Measurements from ENCODE around the gene RABGAP1L. TPM values are rescaled to one million over a fixed set of nuclear protein-coding genes. Genes with fewer than 3 reads are reported as not detected.

Gene RABGAP1L
- total and polyA plus RNA-seq, 2 donors (not counting 3 experiments of a cell fraction or from before 2014, with no cell fraction given): 6.4 to 22.2 TPM

DNA sequence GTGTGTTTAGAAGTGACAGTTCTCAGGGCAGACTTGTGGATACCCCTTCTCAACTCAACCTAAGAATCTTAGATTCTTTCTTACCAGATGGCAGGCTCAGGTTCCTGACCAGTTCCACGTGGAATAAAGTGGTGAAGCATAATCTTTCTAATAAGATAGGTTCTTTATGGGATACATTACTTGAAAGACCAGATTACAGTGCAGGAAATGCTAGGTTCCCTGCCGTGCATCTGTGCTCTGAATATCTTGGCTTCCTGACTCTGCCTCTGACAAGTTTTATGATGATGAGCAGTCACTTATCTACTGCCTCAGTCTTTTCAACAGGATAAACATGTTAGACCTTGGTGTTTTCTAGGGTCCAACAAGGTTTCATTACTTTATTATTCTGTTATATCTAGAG is 632.5 kb downstream of the RABGAP1L start:
- no peak overlapping the region for H3K27ac ChIP-seq (ENCODE audit: insufficient read depth, low read depth, low read length)
- H3K4me3 ChIP-seq (replicated peaks in 1 of 3; ENCODE audit: insufficient read depth in 1 of 3, low read depth in 1 of 3, low read length in 3 of 3): no peak overlapping the region
- H4K20me1 ChIP-seq (replicated peaks; ENCODE audit: control insufficient read depth, extremely low read depth, insufficient read depth, low read length): no peaks in the 10 kb centered on the region
- no peak overlapping the region for H3K9ac ChIP-seq (replicated peaks; ENCODE audit: extremely low read depth, insufficient read depth, low read length)
- BruUV-seq (replicated peaks): no TSS peak
- no peaks in the 10 kb centered on the region for H3K27me3 ChIP-seq (ENCODE audit: control insufficient read depth in 2 of 2, insufficient read depth in 2 of 2, low read length in 2 of 2)
- TF ChIP-seq EZH2 (IDR thresholded peaks at IDR 0.05; ENCODE audit: borderline replicate concordance, low read depth, low read length, severe bottlenecking): no peak
- TF ChIP-seq POLR2A (IDR thresholded peaks at IDR 0.05; ENCODE audit: low read depth, low read length): no peak
- no peak for TF ChIP-seq MYC (IDR thresholded peaks at IDR 0.05; ENCODE audit: low read depth, low read length)
- TF ChIP-seq FOS (IDR thresholded peaks at IDR 0.05; ENCODE audit: borderline replicate concordance, insufficient read depth, low read length): no peak
- TF ChIP-seq JUN (IDR thresholded peaks at IDR 0.05; ENCODE audit: borderline replicate concordance, insufficient read depth, insufficient read length, low read depth): no peak
- H3K9me3 ChIP-seq (replicated peaks; ENCODE audit: control insufficient read depth, insufficient read depth, low read length): no peaks in the 10 kb centered on the region
- no peak overlapping the region for H2AFZ ChIP-seq (ENCODE audit: low read depth, low read length)
- FAIRE-seq: no peak
- no peak overlapping the region for H3K4me2 ChIP-seq (ENCODE audit: insufficient read depth, low read length)
- no peaks in the 10 kb centered on the region for H3K9me1 ChIP-seq (replicated peaks; ENCODE audit: control insufficient read depth, extremely low read depth, insufficient read depth, low read length)
- CTCF ChIA-PET: interaction anchor here (1.6 kb wide), 1 partner anchor 191 kb away, joined by 4 read pairs; no protein-coding TSS in a partner anchor
- POLR2A ChIA-PET: no interaction called here
- intact Hi-C loops (cut with micrococcal nuclease) (no loop called here), dilution Hi-C loops (cut with MboI; ENCODE audit: extremely low pct_ligation_motif_present, low sequenced_read_pairs) (no loop called here)
- H3K36me3 ChIP-seq (ENCODE audit: control insufficient read depth in 2 of 2, extremely low read depth in 1 of 2, insufficient read depth in 2 of 2, low read length in 2 of 2): no peaks in the 10 kb centered on the region
- H3K79me2 ChIP-seq (ENCODE audit: control insufficient read depth, insufficient read depth, low read length): no peaks in the 10 kb centered on the region
- DNase-seq (ENCODE audit: low read depth, low spot score): no peak
- no peaks in the 10 kb centered on the region for H3K4me1 ChIP-seq (ENCODE audit: control insufficient read depth, extremely low read depth, insufficient read depth, low read length)

DNA sequence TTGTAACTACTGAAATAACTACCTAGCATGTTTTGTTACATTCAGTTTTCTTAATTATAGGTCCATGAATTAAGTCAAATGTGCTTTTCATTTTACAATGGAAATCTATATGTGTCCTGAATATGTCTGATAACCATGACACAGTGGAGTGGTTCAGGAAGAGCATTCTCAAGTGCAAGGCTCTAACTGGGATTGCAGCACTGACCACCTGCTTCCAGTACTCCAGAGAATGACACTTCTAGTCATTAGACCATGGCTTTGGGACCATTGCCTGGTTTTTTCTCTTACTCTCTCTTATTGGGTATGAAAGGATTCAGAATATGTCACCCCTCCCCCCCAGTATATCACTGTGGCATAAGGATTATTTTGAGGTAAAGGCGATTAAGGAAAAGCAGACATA is 635.5 kb downstream of the RABGAP1L start:
- Histone ChIP-seq H3K9me1 (replicated peaks; ENCODE audit: control insufficient read depth, extremely low read depth, insufficient read depth, low read length) (no peaks in the 10 kb centered on the region), H3K4me2 (ENCODE audit: insufficient read depth, low read length) (no peak overlapping the region), H3K4me1 (ENCODE audit: control insufficient read depth, extremely low read depth, insufficient read depth, low read length) (peaks cover 3% of the 10 kb centered on the region), H3K9me3 (replicated peaks; ENCODE audit: control insufficient read depth, insufficient read depth, low read length) (no peaks in the 10 kb centered on the region), H3K27me3 (ENCODE audit: control insufficient read depth in 2 of 2, insufficient read depth in 2 of 2, low read length in 2 of 2) (no peaks in the 10 kb centered on the region), H3K9ac (replicated peaks; ENCODE audit: extremely low read depth, insufficient read depth, low read length) (no peak overlapping the region), H4K20me1 (replicated peaks; ENCODE audit: control insufficient read depth, extremely low read depth, insufficient read depth, low read length) (no peaks in the 10 kb centered on the region), H3K36me3 (ENCODE audit: control insufficient read depth in 2 of 2, extremely low read depth in 1 of 2, insufficient read depth in 2 of 2, low read length in 2 of 2) (no peaks in the 10 kb centered on the region), H3K79me2 (ENCODE audit: control insufficient read depth, insufficient read depth, low read length) (no peaks in the 10 kb centered on the region), H3K27ac (ENCODE audit: insufficient read depth, low read depth, low read length) (no peak overlapping the region), H3K4me3 (replicated peaks in 1 of 3; ENCODE audit: insufficient read depth in 1 of 3, low read depth in 1 of 3, low read length in 3 of 3) (no peak overlapping the region), H2AFZ (ENCODE audit: low read depth, low read length) (no peak overlapping the region)
- TF ChIP-seq EZH2 (IDR thresholded peaks at IDR 0.05; ENCODE audit: borderline replicate concordance, low read depth, low read length, severe bottlenecking) (no peak), GATA2 (IDR thresholded peaks at IDR 0.05; ENCODE audit: insufficient read depth, insufficient read length, low read depth, low read length) (no peak), JUN (IDR thresholded peaks at IDR 0.05; ENCODE audit: borderline replicate concordance, insufficient read depth, insufficient read length, low read depth) (no peak)
- TF ChIP-seq, protein P1, sequence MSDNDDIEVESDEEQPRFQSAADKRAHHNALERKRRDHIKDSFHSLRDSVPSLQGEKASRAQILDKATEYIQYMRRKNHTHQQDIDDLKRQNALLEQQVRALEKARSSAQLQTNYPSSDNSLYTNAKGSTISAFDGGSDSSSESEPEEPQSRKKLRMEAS (IDR thresholded peaks at IDR 0.05; ENCODE audit: insufficient read depth, insufficient read length): no peak
- intact Hi-C loops (cut with micrococcal nuclease) (no loop called here), dilution Hi-C loops (cut with MboI; ENCODE audit: extremely low pct_ligation_motif_present, low sequenced_read_pairs) (no loop called here)
- DNase-seq (ENCODE audit: low read depth, low spot score): no peak
- BruUV-seq (replicated peaks): no TSS peak
- no peak for FAIRE-seq
- CTCF ChIA-PET: interaction anchor here (1.0 to 1.7 kb wide), 2 partner anchors 188 to 192 kb away, joined by 3 to 5 read pairs; no protein-coding TSS in a partner anchor
- POLR2A ChIA-PET: no interaction called here

All from endothelial cell of umbilical vein (primary cell).